ENCODE measurements around the gene PLXNB2. TPM values are rescaled to one million over a fixed set of nuclear protein-coding genes. Genes with fewer than 3 reads are reported as not detected.

Gene PLXNB2
- total RNA-seq, 1 donor from 2014 or later = 187 TPM

- DNase-seq (ENCODE audit: low spot score) (peak; percentile 80), ATAC-seq (peak; percentile 69)
These were observed 39.7 kb downstream of the PLXNB2 start for GRCh38 chr22:50267591-50268390.

- DNase-seq (ENCODE audit: low spot score) = no peak
- ATAC-seq = no peak
These were observed 40.5 kb downstream of the PLXNB2 start for GRCh38 chr22:50266994-50267393.

DNA sequence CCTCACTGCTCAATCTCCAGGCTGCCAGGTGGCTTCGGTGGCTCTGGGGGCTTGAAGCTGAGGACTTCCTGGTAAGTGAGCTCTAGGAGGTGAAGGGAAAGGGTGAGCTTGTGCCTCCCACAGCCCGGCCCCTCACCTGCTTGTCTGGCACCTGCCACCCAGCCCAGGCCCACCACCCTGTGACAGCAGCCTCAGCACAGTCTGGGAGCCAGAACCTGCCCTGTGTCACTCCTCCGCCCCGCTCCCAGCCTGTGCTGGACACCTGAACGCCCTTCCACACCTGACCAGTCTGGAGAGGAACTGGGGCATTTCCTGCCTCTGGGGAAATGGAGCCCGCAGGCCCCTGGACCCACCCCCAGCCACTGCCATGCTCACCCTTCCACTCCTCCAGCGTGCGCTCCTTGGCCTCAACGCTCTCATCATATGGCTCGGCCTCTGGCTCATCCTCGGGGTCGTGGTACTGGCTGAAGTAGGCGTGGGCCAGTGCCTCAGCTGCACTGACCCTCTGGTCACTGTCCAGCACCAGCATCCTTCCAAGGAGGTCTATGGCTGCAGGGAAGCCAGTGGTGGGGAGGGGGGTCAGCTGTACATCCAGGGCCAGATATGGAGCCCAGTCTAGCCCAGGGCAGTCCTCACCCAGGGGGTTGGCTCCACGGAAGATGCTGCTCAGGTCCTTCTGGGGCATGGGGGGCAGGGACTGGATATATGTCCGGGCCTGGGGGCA, 42.3 kb downstream of the PLXNB2 start:
- no peak for DNase-seq (ENCODE audit: low spot score)
- no peak for ATAC-seq

DNA sequence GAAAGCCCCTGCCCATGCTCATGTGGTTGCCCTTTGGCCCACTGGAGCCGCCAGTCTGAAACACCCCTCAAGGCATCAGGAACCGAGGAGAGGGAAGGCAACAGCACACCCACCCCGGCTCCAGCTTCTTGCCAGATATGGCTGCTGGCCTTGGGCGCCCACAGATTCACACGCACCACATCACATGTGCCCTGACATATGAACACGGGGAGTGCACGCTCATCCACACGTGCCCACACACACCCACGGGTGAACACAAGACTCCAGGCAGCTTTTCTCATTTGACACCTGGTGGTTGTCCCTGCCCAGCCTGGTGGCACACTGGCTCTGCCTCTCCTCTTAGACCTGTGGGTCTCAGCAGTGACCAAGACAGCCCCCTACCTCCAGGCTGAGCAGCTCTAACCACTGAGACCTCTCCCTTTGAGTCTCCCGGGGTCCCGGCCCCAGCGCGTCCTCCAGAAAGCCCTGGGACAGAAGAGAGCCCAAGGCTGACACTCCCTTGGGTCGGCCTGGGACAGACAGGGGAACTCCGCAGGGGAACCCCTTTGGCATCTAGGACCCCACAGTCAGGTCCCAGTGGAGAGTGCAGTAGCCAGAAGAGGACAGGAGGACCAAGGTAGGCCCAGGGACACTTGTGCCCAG, 43.2 kb downstream of the PLXNB2 start:
- DNase-seq (ENCODE audit: low spot score) (no peak), ATAC-seq (no peak)

GRCh38 chr22:50262973-50263617, 44.4 kb downstream of the PLXNB2 start:
- ATAC-seq (no peak), DNase-seq (ENCODE audit: low spot score) (no peak)

DNA sequence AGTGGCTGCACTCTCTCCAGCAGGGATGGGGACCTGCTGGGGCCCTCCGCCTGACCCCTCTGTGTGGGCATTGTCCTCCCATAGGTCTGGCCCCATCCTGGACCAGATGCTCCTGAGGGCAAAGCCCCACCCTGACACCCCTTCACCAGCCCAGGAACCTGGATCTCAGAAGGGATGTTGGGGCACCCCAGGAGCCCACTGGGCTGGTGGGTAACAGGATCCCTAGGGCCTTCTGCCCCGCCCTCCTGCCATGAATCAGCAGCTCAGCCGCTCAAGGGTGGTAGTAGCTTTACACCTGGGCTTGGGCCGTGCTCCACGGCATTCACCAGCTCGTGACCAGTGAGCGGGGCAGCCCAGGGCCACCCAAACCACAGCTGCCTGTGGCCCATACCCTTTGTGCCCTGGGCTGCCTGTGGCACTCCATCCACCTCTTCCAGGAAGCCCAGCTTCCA, 45.0 kb downstream of the PLXNB2 start:
- no peak for ATAC-seq
- DNase-seq (ENCODE audit: low spot score) = no peak

GRCh38 chr22:50261615-50262459, 45.6 kb downstream of the PLXNB2 start, which contains the start of gene MAPK12:
TSS of gene MAPK12 (minus strand) at chr22:50261683. CDS start at chr22:50261509, 174 bp downstream.
- no peak for DNase-seq (ENCODE audit: low spot score)
- ATAC-seq = peak; percentile 2

DNA sequence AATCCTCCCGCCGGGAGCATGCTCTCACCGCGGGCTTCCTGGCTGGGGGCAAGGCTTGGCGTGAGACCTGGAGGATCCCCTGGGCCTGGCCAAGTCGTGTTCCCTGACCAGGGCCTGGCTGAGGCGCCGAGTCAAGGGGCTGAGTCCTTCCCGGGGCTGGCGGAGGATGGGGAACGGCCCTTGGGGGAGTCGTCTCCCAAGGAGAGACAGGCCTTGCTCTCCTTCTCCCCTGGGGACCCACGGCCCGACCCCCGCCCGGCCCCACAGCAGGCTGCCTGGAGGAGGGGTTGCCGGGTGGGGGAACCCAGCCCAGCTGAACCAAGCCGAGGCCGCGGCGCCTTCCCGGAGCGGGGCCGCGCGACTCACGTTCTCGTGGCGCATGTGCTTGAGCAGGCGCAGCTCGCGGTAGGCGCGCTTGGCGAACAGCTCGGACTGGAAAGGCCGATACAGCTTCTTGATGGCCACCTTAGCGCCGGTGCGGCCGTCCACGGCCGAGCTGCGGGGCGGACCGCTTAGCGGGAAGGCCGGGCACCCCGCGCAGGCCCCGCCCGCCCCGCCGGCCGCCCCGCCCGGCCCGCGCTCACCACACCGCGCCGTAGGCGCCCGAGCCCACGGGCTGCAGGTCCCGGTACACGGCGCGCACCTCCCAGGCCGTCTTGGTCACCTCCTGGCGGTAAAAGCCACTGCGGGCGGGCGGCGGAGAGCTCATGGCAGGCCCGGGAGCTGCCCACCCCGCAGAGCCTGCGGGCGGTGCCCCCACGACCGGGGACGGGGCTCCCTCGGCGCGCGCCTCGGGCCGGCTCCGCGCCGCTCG, 46.4 kb downstream of the PLXNB2 start:
- no peak for DNase-seq (ENCODE audit: low spot score)
- ATAC-seq = peak; percentile 11

DNA sequence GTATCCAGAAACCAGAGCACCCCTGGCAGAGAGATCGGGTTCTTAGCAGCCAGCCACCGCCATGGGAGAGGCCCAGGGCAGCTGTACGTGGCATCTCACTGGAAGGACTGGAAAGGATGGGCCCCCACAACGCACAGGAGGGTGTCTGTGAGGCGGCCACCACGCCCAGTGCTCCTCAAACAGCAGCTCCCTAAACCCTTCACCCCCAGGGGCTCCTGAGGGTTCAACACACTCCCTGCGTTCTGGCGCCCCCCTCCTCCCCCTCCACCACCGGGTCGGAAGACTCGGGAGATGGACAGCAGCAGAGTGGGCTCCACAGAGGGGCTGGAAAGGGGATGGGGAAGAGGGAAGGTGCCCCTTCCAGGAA, 47.0 kb downstream of the PLXNB2 start:
- no peak for ATAC-seq
- DNase-seq (ENCODE audit: low spot score) = no peak

GRCh38 chr22:50259302-50259701, 48.1 kb downstream of the PLXNB2 start:
- no peak for DNase-seq (ENCODE audit: low spot score)
- ATAC-seq = no peak

- ATAC-seq (peak; percentile 78), DNase-seq (ENCODE audit: low spot score) (peak; percentile 88)
These were observed 48.8 kb downstream of the PLXNB2 start for GRCh38 chr22:50258361-50259292.

GRCh38 chr22:50257451-50258360, 49.7 kb downstream of the PLXNB2 start:
- ATAC-seq = peak; percentile 76
- peak; percentile 91 for DNase-seq (ENCODE audit: low spot score)

DNA sequence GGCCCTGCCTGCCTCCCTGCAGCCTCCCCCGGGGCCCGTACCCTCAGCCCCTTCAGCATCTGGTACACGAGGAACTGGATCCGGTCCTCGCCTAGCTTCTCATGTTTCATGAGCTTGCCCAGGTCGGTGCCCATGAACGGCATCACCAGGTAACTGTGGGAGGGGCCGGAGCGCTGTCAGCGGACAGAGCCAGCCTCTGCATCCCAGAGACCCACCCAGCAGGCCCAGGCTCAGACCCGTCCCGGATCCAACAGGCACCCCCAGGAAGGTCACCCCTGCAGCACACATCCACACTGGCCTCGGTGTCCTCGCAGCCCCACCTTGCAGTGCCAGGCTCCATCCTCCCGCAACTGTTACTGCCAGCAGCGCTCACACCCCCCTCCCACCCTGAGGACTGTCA, 50.4 kb downstream of the PLXNB2 start:
- DNase-seq (ENCODE audit: low spot score) (no peak), ATAC-seq (no peak)

DNA sequence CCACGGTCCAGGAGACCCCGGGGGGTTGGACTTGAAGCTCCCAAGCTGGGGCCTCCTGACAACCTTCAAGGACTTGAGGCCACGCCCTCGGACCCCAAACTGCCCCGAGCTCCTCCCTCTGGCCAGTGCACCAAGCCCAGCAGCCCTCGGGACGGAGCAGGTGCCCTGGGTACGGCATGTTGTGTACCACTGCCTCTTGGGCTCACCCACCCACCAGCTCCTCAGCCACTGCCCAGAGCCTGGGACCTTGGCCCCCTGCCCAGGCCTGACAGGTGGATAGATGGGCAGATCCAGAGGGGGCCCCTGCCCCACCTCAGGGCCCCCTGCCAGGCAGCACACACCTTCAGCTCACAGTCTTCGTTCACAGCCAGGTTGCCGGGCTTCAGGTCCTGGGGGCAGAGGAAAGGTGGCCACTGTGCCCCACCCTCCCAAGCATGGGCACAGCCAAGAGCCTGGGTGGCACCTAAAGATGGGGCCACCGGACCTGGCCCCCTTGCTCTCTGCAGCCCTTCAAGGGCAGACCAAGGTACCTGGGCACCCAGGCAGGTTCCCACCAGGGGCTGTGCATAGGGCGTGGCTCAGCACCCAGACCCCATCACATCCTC, 51.1 kb downstream of the PLXNB2 start:
- ATAC-seq = no peak
- no peak for DNase-seq (ENCODE audit: low spot score)

DNA sequence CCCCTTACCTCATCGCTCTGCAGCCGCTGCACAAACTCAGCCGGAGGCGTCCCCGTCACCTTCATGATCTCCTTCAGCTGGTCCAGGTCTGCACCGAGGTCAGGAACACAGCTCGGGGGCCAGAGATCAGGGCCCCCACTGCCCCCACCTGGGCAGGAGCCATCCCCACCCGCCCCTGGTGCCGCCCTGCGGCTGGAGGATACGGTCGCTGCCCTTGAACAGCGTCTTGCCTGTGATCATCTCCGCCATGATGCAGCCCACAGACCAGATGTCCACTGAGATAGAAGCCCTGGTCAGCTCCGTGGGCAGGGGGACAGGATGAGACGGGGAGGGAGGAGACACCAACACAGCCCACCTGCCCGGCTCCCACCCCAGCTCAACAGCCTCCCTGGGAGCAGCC, 51.8 kb downstream of the PLXNB2 start:
- ATAC-seq (no peak), DNase-seq (ENCODE audit: low spot score) (no peak)

- DNase-seq (ENCODE audit: low spot score) = no peak
- no peak for ATAC-seq
These were observed 52.3 kb downstream of the PLXNB2 start for GRCh38 chr22:50255099-50255498.

GRCh38 chr22:50253941-50254340, 53.5 kb downstream of the PLXNB2 start:
- ATAC-seq (no peak), DNase-seq (ENCODE audit: low spot score) (no peak)
